Heart left ventricle (tissue), 13 donors: Measurements from ENCODE around the gene TTC21B.

Experiments
- POLR2A ChIP-seq, 2 donors: fragments of 450-650 bp; IDR thresholded peaks; one replicate each; pipeline ENCODE4 v1.6.1; 2017; ENCODE audit warnings: antibody characterized with exemption in 2 of 2, mild to moderate bottlenecking in 2 of 2, moderate library complexity in 2 of 2
- TF ChIP-seq, protein P1 (sequence below), 12 donors: fragments of 200-600 bp; sonication (generic) in 4 of 12; IDR thresholded peaks; one replicate each; pipeline versions ENCODE4 v1.5.0 to v1.8.0; 2018 to 2022; ENCODE audit warnings: antibody characterized with exemption in 12 of 12, mild to moderate bottlenecking in 5 of 12
- donor health status: ischemic (EF 13 %, LVEDD 7.1; RV severe dilation, severe dysfunction).
- donor health status: DM: no; HTN: yes; CAD: no.
- donor health status: DM: no; HTN: no; CAD: no.
- donor health status: ischemic (EF 25% LVEDD 6.9; RV normal size, moderate dysfunction).
- donor health status: ischemic (EF 25% LVEDD 5.7; RV mildly dilated, moderate dysfunction).
- donor health status: ischemic (EF 35%, LVEDD 5.7; RV mildly dilated, moderate dysfunction).
- donor health status: nonischemic (EF 11% LVEDD 7.7; RV severe dilation, severe dysfunction).
- donor health status: DM: yes; HTN: yes; CAD: no.
- donor health status: PGD.
- donor health status: ischemic (EF 29% LVEDD 5.4; RV normal size, mild dysfunction).
- donor health status: nonischemic (EF 23%, LVEDD 6.1; RV moderate dilation, normal function).

DNA sequence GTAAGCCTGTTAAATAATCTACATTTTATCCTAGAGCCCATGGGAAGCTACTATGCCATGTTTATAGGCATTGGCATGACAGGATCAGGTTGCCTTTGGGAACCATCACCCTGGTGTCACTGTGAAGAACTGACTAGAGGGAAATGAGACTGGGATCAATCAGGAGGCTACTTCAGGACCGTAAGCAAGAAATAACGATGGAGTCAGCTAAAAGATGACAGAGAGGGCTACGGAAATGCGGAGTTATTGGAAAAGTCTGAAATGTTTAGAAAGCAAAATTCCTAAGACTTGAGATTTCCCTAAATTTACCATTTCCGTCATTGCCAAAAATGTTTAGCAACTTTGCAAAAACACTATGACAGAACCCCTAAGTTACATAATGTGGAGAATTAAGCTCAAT lies 50.2 kb downstream of the TTC21B start:
- no peak for TF ChIP-seq POLR2A (IDR thresholded peaks at IDR 0.05)
- TF ChIP-seq, protein P1, sequence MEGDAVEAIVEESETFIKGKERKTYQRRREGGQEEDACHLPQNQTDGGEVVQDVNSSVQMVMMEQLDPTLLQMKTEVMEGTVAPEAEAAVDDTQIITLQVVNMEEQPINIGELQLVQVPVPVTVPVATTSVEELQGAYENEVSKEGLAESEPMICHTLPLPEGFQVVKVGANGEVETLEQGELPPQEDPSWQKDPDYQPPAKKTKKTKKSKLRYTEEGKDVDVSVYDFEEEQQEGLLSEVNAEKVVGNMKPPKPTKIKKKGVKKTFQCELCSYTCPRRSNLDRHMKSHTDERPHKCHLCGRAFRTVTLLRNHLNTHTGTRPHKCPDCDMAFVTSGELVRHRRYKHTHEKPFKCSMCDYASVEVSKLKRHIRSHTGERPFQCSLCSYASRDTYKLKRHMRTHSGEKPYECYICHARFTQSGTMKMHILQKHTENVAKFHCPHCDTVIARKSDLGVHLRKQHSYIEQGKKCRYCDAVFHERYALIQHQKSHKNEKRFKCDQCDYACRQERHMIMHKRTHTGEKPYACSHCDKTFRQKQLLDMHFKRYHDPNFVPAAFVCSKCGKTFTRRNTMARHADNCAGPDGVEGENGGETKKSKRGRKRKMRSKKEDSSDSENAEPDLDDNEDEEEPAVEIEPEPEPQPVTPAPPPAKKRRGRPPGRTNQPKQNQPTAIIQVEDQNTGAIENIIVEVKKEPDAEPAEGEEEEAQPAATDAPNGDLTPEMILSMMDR (IDR thresholded peaks at IDR 0.05) = no peak
